ENCODE measurements around the gene FBXO42. TPM values are rescaled to one million over a fixed set of nuclear protein-coding genes. Genes with fewer than 3 reads are reported as not detected.
"Not testable (repeated sequence)": the region's sequence is repeated elsewhere in the genome, so short reads cannot be mapped to it uniquely, and the experiment has no call there.

FBXO42 gene
- total RNA-seq, 1 donor from 2014 or later, result 11.9 TPM

DNA sequence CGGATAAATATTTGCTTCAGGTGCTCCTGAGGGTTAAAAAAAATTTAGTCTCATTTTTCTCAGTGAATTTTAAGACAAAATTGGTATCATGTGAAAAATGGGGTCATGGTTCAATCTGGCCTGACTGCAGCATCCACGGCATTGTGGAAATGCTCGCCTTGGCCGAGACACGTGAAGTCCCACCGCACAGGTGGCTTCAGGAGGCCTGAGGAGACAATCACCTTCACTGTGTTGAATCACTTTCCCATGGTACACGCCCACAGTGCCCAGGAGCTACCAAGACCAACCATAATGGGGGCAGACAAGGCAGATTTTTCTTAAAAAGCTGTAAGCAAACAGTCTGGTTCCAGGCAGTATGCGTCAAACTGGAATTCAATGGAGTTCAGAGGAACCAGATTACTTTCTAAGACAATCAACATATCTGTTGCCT is 104.3 kb downstream of the FBXO42 start:
- TF ChIP-seq, protein P1, sequence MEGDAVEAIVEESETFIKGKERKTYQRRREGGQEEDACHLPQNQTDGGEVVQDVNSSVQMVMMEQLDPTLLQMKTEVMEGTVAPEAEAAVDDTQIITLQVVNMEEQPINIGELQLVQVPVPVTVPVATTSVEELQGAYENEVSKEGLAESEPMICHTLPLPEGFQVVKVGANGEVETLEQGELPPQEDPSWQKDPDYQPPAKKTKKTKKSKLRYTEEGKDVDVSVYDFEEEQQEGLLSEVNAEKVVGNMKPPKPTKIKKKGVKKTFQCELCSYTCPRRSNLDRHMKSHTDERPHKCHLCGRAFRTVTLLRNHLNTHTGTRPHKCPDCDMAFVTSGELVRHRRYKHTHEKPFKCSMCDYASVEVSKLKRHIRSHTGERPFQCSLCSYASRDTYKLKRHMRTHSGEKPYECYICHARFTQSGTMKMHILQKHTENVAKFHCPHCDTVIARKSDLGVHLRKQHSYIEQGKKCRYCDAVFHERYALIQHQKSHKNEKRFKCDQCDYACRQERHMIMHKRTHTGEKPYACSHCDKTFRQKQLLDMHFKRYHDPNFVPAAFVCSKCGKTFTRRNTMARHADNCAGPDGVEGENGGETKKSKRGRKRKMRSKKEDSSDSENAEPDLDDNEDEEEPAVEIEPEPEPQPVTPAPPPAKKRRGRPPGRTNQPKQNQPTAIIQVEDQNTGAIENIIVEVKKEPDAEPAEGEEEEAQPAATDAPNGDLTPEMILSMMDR (IDR thresholded peaks at IDR 0.05; ENCODE audit: insufficient read depth, low read length, poor library complexity, severe bottlenecking), result no peak
- no peak overlapping the region for H3K4me3 ChIP-seq (ENCODE audit: low read depth, low read length)
- no peak for DNase-seq (ENCODE audit: low read depth)

DNA sequence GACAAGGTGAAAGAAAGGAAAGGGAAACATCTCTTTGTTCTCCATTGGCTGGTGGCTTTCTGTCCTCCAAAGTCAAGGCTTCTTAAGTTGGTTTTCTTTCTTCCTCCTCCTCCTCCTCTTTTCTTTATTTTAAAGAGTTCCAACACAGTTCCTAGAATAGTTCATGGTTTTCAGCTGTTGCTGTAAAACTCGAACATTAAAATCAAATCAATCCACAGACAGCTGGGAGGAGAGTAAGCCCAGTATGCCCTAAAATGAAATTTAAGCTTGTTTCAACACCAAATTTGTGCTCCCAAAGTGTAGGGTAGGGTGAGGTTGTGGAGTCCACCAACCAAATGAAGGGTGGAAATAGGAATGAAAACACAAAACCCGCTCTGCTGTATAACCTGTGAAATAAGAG is 104.8 kb downstream of the FBXO42 start:
- Histone ChIP-seq H3K27me3 (ENCODE audit: control insufficient read depth, insufficient read depth, low read length) (no peaks in the 10 kb centered on the region), H3K36me3 (ENCODE audit: control insufficient read depth, insufficient read depth, low read length) (peaks cover 2% of the 10 kb centered on the region), H3K4me3 (ENCODE audit: low read depth, low read length) (no peak overlapping the region)
- TF ChIP-seq, protein P1 (IDR thresholded peaks at IDR 0.05; ENCODE audit: insufficient read depth, low read length, poor library complexity, severe bottlenecking), result no peak
- DNase-seq (ENCODE audit: low read depth), result no peak

More for the DNA sequence above, 104.3 kb downstream of the FBXO42 start:
- Histone ChIP-seq H3K36me3 (ENCODE audit: control insufficient read depth, insufficient read depth, low read length) (peaks cover 2% of the 10 kb centered on the region), H3K27me3 (ENCODE audit: control insufficient read depth, insufficient read depth, low read length) (no peaks in the 10 kb centered on the region)

DNA sequence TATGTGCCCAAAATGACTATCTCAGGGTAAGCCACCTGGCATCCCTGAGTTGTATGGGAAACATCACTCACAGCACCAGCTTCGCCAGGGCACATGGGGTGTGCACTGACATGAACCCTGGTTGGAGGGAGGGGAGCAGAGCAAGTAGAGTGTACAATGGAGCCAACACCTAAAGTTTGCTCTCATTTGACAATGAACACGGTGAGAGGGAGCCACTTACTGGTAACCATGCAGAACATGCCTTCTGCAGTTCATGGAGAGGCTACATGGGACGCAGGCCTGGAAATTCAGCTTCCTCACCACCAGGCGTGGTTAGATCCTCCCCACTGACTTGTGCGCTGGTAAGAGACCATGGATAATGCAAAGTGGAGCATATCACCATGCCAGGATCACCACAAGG is 105.3 kb downstream of the FBXO42 start:
- Histone ChIP-seq H3K27me3 (ENCODE audit: control insufficient read depth, insufficient read depth, low read length) (no peaks in the 10 kb centered on the region), H3K4me3 (ENCODE audit: low read depth, low read length) (no peak overlapping the region), H3K36me3 (ENCODE audit: control insufficient read depth, insufficient read depth, low read length) (peaks cover 2% of the 10 kb centered on the region)
- TF ChIP-seq, protein P1 (IDR thresholded peaks at IDR 0.05; ENCODE audit: insufficient read depth, low read length, poor library complexity, severe bottlenecking), result no peak
- no peak for DNase-seq (ENCODE audit: low read depth)

DNA sequence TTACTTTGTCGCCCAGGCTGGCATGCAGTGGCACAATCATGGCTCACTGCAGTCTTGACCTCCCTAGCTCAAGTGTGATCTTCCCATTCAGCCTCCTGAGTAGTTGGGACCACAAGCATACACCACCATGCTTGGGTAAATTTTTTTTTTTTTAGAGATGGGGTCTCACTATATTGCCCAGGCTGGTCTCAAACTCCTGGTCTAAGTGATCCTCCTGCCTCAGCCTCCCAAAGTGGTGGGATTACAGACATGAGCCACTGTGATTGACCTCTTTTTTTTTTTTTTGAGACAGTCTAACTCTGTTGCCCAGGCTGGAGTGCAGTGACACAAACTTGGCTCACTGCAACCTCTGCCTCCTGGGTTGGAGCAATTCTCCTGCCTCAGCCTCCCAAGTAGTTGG is 106.0 kb downstream of the FBXO42 start:
- H3K4me3 ChIP-seq (ENCODE audit: low read depth, low read length); DNase-seq (ENCODE audit: low read depth); H3K27me3 ChIP-seq (ENCODE audit: control insufficient read depth, insufficient read depth, low read length): not testable (repeated sequence)

DNA sequence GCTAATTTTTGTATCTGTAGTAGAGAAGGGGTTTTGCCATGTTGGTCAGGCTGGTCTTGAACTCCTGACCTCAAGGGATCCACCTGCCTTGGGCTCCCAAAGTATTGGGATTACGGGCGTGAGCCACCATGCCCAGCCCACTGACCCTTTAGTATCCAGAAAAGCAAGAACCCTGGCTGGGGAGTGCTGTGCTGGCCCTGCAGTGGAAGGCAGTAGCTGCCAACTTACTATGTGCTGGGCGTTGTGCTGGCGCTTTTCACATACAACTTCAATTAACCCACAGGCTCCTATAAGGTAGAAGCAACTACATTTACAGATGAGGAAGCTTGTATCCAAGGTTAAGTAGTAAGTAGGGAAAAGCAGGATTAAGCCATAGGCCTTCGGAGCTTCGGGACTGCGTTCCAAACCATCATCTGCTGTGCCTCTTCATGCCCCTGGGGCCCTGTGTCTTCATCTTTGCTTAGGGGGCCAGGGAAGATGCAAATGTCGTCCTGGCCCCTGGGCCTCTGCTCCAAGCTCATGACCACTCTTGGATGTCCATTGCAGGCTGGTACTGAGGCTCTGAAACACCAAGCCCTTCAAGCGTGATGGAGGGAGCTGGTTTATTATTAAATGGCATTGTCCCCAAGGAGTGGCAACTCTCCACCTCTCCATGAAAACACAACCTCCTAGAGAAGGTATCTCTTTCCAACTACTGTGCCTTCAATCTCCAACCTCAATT is 106.6 kb downstream of the FBXO42 start:
- peaks cover 2% of the 10 kb centered on the region for H3K36me3 ChIP-seq (ENCODE audit: control insufficient read depth, insufficient read depth, low read length)
- H3K27me3 ChIP-seq (ENCODE audit: control insufficient read depth, insufficient read depth, low read length), result no peaks in the 10 kb centered on the region
- DNase-seq (ENCODE audit: low read depth), result no peak
- TF ChIP-seq, protein P1 (IDR thresholded peaks at IDR 0.05; ENCODE audit: insufficient read depth, low read length, poor library complexity, severe bottlenecking), result no peak
- H3K4me3 ChIP-seq (ENCODE audit: low read depth, low read length), result no peak overlapping the region

More for the DNA sequence above, 106.0 kb downstream of the FBXO42 start:
- not testable (repeated sequence) for H3K36me3 ChIP-seq (ENCODE audit: control insufficient read depth, insufficient read depth, low read length)

DNA sequence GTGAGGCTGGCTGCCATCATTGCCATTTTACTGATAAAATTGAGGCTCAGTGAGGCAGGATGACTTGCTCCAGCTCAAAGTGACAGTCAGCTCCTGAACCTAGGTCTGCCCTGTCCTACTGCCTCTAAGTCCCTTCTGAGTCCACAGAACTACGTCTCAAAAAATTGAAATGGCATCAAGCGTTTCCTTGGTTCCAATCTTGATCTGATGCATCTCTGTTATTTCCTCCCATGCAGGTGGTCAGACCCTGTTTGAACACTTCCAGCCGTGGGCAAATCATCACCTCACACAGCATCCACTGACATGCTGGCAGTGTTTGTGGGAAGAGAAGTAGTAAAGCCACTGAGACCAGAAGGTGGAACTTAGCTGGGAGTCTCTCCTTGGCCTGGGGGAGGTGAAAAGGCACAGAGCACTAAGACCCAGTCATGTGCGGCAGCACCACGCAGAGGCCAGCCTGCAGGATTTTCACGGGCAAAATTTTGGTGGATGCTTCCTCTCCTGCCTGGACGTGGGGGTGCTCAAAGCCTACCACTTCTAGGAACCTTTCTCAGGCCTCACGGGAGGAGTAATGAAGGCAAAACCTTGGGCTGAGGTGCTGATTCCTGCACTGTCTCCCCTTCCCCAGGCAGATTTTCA is 107.5 kb downstream of the FBXO42 start:
- H3K27me3 ChIP-seq (ENCODE audit: control insufficient read depth, insufficient read depth, low read length), result no peaks in the 10 kb centered on the region
- TF ChIP-seq, protein P1 (IDR thresholded peaks at IDR 0.05; ENCODE audit: insufficient read depth, low read length, poor library complexity, severe bottlenecking), result no peak
- H3K4me3 ChIP-seq (ENCODE audit: low read depth, low read length), result no peak overlapping the region
- H3K36me3 ChIP-seq (ENCODE audit: control insufficient read depth, insufficient read depth, low read length), result peaks cover 2% of the 10 kb centered on the region
- no peak for DNase-seq (ENCODE audit: low read depth)

All from kidney epithelial cell (primary cell).